Stimulated activated CD8-positive, alpha-beta memory T cell treated with anti-CD3 and anti-CD28 coated beads, Interleukin-15, amount 100 ng/mL, for 24 hours (primary cell): Measurements from ENCODE around the gene PRKN.

ENCODE experiments used
- DNase-seq: peaks from one replicate; pipeline ENCODE4 v3.0.0-alpha.2; 2020; ENCODE audit warnings: low read depth

The PRKN gene

DNA sequence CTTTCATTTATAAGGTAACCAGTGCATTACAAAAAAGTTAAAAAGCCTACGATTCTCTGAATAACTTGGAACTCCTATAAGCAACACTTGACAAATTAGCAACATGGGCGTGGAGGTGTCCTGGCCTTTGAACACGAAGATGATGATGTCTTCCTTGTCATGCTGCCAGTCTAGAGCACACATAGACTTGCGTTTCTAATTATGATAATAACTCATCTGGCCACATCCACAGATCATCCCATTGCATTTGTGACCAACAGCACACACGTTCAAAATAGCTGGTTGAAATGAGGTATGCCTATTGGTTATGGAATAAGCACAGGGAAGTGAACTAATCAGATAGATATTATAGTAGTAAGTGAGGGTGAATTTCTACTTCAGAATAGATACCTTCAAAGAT, 608.9 kb downstream of the PRKN start:
- no peak for DNase-seq

DNA sequence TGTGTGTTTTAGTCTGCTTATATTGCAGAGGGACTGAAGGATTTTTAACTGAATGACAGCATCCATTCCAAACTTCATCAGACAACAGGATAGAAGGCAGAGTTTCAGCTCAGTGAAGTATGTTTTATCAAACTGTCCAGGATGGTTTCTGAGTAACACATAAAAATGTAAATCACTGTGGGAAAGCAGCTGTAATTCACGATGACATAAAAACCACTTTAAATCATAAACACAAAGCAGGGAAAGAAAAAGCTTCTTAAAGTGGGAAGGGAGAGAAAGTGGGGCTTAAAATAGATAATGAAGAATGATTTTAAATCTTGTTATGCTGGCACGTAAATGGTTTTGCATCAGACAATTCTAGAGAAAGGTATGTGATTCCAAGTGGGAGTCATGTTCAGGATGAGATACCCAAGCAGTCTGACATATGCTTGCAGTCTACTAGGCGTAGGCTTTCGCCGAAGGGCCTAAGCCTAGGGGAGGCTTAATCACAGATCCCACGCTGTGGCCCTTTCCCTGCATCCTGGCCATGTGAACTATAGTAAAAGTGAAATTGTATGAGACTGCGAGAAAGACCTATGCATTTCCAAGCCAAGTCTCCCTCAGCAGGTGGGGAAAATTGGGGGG, 610.6 kb downstream of the PRKN start:
- no peak for DNase-seq

DNA sequence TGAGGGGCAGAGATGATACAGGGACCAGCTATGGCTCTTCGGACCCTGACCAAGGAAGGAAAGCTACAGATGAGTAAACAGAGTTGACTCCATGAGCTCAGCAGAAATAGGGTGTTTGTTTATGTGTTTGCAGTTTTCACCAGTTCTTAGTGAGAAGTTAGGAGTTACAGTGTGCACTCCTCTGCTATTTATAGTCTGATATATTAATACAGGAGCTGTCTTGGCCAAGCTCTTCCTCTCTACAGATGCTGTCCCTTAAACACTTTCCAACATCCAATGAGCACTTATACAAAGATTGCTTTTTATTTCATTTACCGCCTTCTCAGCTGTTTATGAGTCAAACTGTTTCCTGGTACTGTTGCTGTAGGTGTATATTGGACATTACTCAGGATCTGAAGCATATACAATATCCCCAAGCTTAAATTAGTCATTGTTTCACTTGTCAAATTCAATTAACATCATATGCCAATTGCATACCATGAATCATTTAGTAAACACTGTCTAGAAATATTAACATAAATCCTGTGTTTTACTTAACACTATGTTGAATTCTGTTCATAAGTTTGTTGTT, 618.0 kb downstream of the PRKN start:
- no peak for DNase-seq

DNA sequence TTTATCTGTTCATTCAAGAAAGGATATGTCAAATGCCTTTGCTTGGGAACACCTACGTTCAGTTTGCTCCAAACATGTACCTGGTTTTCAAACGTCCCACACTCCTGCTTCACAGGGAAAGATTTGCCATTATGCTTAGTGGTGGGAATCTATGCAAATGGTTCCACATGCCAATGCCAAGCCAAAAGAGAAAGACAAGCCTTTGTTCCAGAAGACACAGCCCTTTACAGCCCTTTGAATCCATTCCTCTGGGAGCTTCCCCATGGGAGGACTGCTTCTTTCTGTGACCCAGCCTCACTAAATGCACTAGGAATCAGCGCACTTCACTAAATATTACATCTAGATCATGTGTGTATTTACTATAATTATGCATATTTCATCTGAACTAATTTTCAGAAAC, 619.5 kb downstream of the PRKN start:
- DNase-seq: no peak

DNA sequence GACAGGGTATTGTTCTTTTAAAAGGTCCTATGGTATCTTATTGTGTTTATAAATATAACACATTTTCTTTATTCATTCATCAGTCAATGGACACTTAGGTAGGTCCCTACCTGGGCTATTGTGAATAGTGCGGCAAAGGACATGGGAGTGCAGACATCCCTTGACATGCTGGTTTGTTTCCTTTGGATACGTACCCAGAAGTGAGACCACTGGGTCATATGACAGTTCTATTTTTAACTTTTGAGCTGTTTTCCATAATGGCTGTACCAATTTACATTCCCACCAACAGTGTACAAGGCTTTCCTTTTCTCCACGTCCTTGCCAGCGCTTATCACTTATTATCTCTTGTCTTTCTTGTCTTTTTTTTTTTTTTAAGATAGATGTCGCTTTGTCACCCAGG, 627.5 kb downstream of the PRKN start:
- DNase-seq: no peak

DNA sequence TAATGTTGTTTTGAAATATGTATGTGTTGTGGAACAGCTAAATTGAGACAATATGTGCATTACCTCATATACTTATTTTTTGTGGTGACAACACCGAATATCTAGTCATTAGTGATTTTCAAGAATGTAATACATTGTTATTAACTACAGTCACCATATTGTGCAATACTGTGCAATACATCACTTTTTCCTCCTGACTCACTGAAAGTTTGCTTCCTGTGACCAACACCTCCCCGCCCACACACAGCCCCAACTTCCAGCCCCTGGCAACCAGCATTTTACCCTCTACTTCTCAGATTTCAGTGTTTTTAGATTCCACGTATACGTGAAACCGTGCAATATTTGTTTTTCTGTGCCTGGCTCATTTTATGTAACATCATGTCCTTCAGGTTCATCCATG, 627.9 kb downstream of the PRKN start:
- DNase-seq: no peak

DNA sequence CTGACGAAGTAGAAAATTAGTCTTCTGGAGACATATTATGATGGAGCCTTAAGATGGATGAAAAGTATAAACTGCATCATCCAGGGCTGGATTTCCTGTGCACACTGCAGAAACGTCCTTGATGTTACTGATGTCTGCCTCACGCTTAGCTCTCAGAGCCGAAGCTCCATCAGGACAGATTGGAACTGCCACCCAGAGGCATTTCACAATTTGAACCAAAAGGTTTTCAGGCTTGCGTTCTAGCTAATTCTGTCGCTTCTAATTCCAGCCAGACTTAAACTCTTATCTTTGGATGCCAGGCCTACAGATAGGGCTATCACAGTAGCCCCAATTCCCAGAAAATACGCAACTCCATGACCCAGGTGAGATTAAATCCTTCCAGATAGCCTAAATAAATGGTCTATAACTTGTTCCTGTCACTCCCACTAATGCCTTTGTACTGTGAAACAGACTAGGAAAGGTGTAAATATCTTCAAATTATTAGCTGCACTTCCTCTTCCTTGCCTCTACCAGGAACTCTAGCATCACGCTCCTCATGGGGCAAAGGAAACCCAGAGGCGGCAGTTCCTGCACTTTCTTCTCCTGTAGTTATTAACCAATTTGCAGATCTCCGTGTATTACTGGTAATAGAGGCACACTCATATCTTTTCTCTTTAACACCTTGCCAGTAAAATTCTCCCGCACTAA, 634.6 kb downstream of the PRKN start:
- no peak for DNase-seq

DNA sequence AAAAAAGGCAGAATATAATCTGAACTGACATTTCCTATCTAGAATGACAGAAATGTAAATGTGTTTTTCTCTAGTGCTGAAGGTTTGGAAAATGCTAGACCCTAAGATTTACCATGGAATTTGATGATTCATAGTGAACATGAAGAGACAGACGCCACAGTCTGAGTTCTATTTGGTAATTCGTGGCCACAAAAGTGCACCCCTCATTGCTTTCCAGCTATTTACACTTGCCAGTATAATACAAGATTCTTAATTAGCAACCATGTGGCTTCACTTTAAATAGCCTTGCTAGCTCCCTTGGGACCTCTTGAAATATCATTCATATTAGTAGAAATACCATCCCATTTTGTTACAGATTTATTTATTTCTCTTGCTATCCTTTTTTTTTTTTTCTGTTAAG, 636.8 kb downstream of the PRKN start:
- DNase-seq: no peak

DNA sequence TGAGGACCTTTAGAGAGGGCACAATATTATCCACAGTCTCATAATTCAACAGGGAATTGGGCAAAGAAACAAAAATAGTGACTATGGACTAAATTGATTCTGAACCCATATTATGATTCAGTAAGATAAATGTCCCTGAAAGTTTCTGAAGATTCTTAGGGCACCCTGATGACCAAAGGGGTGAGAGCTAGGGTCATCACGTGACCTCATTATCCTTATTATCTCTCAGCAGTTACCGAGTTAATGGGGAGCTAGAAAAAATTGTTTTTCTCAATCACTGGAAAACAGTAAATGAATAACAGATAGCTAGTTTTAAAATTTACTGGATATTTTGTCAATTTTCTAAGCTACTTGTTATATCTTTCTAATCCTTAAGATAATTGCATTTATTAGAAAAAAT, 639.5 kb downstream of the PRKN start:
- DNase-seq: no peak

DNA sequence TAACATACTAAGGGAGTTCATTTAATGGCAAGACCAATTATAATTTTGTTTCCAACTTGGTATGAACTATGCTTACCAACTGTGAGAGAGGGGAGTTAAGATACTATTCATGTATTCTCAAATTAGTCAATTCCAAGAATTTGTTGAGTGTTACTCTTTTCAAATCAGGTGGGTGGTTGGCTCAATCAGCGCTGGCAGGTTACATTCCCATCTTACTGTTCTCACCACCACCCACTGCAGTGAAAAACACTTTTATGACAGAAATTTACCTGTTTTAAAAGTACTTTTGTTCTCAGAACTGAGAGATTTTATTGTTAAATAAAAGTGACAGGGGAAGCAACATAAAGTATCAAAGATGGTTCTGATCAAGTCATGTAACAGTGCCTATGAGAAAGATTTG, 642.0 kb downstream of the PRKN start:
- DNase-seq: no peak

DNA sequence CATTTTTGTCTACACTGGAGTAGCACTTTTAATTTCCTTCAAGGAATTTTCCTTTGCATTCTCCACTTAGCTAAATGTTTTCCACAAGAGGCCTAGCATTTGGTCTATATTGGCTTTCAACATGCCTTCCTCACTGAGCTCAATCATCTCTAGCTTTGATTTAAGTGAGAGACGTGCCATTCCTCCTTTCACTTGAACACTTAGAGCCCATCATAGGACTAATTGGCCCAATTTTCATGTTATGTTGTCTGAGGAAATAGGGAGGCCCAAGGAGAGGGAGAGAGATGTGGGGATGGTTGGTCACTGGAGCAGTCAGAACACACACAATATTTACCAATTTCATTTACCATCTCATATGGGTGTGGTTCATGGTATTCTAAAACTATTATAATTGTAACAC, 645.0 kb downstream of the PRKN start:
- no peak for DNase-seq

DNA sequence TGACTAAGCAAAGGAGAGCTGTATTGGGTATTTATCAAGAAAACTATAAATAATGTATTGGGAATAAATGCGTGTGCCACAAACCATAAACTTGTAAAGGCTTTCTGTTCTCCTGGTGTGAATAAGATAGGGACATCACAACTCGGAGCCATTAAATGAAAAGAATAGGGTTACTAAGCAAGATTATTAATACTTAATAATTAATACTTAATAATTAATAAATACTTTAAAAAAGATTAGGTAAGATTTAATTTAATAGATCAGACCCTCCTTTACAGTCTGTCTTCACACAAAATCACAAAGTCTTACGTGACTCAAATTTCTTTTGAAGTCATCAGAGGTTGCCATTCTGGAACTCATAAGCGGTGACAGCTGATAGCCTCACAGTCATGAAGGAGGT, 648.9 kb downstream of the PRKN start:
- DNase-seq: no peak

DNA sequence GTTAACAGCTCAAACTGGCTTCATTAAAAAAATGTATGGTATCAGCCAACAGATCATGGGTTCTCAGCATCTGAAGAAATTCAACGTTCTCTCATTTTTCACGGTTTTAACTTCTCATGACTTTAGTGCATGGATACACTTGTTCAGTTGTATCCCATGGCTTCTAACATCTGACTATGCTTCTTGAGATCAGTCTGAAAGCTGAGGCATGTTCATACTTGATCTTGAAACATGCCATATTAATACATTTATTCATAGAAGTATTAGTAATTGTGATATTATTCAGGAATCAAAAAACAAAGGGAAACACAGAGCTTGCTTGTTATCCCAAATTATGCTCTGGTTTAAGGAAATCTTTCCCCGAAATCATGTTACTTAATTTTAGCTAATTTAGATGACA, 649.4 kb downstream of the PRKN start:
- no peak for DNase-seq

DNA sequence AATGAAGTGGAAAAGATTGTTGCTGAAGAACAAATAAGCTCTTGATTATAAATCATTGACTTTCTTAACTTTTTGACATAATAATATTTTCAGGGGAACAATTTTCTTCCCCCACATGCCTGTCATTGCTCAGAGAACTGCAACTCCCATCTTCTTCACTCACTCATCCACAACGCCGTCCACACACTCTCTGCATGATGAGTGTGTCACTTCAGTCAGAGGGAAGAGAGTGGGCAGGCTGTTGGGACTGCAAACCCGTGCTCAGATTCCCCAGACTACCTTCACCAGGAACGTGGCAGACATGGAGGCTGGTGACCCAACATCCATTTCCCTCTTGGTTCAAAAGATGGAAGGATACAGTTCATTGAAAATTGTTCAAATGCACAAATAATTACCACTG, 650.8 kb downstream of the PRKN start:
- no peak for DNase-seq

DNA sequence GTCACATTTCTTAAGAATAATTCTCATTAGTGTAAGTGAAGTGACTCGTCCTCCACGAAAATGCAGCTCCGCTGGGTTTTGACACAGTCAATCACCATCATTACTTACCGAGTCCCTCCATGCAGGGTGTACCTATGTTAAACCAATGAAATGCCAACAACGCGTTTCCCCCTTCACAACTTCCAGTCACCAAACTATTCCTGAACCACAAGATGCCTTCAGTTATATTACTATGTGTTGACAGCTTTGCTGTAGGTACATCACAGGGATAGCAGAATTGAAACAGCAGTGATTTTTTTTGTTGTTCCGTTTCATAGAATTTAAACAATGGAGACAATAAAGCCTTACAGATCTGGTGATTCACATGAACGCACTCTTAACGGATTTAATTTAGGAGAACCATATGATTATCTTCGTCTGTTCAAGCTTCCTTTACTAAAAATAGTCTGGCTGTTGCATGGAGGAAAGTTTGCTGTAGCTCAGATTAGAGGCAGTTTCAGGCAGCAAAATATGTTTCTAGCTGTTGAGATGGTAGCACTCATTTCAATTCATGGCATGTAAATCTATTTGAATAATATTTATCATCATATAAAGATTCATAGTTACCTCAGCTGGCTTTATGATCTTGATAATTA, 652.8 kb downstream of the PRKN start:
- no peak for DNase-seq

DNA sequence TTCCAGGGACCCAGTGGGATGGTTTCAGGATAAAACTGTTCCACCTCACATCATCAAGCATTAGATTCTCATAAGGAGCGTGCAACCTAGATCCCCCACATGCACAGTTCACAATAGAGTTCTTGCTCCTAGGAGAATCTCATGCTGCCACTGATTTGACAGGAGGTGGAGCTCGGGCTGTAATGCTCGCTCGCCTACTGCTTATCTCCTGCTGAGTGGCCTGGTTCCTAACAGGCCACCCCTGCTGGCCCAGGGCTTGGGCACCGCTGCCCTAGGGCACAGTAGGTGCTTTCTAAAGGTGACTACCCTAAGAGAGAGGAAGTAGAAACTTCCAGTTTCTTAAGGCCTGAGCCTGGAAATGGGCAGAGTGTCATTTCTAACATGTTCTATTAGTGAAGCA, 656.9 kb downstream of the PRKN start:
- no peak for DNase-seq

DNA sequence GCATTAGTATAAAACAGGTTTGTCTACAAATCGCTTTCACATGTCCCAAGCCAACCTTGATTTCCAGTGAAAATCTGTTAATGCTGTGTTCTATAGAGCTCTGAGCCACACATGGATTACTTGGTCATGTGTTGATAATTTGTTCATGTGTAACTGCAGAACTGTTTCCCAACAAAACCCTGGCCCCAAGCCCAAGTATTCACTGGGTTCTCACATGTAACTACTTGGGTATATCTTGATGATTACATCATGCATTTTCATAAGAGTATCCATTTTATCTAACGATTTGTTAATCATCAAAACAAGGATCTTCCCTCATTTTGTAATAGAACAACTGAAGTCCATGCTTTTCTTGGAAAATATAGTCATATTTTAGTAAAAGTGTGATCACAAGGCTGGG, 657.6 kb downstream of the PRKN start:
- DNase-seq: no peak

DNA sequence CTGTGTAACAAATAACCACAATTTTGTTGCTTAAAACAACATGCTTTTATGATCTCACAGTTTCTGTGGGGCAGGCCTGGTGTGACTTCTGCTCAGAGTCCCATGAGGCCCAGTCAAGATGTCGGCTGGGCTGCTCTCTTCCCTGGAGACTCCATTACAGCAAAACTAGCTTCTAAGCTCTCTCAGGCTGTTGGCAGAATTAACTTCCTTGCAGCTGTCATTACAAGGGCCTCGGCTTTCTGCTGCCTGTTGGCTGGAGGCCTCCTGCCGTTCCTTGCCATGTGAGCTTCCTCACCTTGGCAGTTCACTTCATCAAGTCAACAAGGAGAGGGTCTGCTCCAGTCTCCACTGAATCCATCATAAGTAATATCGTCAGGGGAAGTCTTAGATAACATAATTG, 659.2 kb downstream of the PRKN start:
- no peak for DNase-seq

DNA sequence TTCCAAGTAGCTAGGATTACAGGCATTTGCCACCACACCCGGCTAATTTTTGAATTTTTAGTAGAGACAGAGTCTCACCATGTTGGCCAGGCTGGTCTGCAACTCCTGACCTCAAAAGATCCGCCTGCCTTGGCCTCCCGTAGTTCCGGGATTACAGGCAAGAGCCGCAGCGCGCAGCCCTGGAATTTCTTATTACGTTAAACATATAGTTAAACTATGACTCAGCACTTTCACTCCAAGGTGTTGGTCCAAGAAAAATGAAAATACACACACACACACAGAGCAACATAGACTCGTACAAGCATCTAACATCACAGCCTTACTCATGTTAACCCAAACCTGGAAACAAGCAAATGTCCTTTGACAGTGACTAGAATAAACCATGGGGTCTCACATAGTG, 663.9 kb downstream of the PRKN start:
- no peak for DNase-seq

DNA sequence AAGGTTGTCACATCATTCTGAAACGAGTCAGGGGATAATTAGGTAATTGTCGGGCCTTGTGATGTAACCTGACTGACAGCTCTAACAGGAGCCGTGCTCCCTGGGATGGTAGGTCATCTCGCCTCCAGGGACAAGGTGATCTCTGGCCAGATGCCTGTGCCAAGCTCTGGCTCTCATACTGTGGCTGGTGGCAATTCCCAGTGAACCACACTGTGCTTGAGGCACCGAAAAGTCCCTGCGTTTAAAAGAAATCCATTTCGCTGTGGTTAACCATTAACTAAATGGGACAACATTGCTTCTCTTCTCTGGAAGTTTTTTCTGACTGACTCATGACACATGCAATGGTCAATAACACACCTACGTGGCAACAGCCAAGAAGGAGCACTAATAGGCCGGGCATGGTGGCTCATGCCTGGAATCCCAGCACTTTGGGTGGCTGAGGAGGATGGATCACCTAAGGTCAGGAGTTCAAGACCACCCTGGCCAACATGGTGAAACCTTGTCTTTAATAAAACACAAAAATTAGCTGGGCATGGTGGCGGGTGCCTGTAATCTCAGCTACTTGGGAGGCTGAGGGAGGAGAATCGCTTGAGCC, 669.2 kb downstream of the PRKN start:
- no peak for DNase-seq

DNA sequence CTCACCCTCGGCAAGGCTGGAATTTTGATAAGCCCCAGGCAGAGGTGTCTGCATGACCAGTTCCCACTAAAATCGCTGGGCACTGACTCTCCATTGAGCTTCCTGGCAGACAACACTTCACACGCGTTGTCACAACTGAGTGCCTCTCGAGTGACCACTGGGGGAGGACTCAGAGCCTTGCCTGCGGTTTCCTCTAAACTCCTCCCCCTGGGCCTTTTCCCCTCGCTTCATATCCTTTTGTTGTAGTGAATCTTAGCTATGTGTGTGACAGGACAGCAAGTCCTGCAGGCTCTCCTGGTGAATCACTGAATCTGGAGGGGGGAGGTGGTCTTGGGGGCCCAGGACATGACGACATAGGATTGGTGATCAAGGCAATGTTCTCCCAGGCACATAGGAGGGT, 670.8 kb downstream of the PRKN start:
- DNase-seq: no peak

DNA sequence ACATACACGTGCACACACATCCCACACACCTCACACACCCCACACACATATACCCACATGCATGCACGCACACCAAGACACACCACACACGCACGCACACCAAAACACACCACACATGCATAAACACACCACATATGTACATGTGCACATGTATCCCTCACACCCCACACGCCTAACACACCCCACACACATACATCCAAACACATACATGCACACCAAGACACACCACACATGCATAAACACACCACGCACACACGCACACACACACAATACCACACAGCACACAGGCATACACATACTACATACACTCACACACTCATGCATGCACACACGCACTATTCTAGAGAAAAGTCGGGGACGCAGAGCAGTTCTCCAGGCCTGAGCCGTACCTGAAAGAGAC, 671.5 kb downstream of the PRKN start:
- no peak for DNase-seq

DNA sequence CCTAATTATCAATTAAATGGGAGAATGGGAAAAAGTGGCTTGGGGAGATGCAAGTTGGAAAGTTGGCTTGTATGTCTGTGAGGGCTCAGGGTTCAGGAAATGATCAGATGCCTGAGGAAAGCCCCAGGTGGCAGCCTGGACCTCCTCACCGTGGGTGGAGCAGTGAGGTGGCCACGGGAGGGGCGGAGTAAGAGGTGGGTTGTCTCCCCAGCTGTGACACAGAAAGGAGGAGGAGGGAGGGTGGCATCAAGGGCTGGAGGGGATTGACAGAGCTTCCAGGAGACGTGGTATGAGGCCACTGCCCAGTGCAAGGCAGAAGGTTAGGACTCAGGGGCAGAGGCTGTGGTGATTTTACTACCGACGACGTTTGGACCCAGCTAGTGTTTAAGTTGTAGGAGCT, 672.2 kb downstream of the PRKN start:
- DNase-seq: no peak
